Breast epithelium (tissue), 3 donors: ENCODE data around the gene TANGO6.

Experiments used
- CTCF ChIP-seq, 3 donors: fragments of 450-650 bp; IDR thresholded peaks; one replicate each; pipeline ENCODE4 v1.5.1; 2016 to 2017; ENCODE audit warnings: antibody characterized with exemption in 3 of 3, mild to moderate bottlenecking in 3 of 3, moderate library complexity in 3 of 3
- POLR2A ChIP-seq: fragments of 450-650 bp; IDR thresholded peaks from one replicate; pipeline ENCODE4 v1.6.1; 2016; ENCODE audit warnings: antibody characterized with exemption, mild to moderate bottlenecking, moderate library complexity

GRCh38 chr16:68943961-68944360 lies 100.6 kb downstream of the TANGO6 start:
- TF ChIP-seq CTCF (IDR thresholded peaks at IDR 0.05) (no peak), POLR2A (no peak)
